C4-2B (cell line): ENCODE measurements around the gene CENPC.

ENCODE experiments used
- ZFX ChIP-seq: fragments of 450-650 bp; IDR thresholded peaks from 2 replicates; pipeline ENCODE4 v1.6.1; 2017
- TF ChIP-seq, protein P1 (sequence below): fragments of 450-650 bp; conservative IDR thresholded peaks from 2 replicates; pipeline ENCODE4 v1.5.1; 2017; ENCODE audit warnings: mild to moderate bottlenecking

DNA sequence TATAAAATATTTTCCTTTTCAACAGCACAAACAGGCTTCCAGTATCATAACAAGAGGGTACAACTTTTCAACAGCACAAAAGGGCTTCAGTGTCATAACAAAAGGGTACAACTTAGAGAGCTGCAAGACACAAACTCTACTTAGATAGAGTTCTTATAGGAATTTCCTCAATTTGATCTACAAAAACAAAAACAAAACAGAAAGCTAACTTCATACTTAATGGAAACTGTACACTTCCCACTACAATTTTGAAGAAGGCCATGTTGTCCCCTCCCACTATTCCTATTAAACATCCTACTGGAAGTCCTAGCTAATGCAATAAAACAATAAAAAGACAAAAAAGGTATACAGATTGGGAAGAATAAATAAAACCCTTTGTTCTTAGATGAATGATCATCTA lies 96.7 kb downstream of the CENPC start:
- TF ChIP-seq, protein P1, sequence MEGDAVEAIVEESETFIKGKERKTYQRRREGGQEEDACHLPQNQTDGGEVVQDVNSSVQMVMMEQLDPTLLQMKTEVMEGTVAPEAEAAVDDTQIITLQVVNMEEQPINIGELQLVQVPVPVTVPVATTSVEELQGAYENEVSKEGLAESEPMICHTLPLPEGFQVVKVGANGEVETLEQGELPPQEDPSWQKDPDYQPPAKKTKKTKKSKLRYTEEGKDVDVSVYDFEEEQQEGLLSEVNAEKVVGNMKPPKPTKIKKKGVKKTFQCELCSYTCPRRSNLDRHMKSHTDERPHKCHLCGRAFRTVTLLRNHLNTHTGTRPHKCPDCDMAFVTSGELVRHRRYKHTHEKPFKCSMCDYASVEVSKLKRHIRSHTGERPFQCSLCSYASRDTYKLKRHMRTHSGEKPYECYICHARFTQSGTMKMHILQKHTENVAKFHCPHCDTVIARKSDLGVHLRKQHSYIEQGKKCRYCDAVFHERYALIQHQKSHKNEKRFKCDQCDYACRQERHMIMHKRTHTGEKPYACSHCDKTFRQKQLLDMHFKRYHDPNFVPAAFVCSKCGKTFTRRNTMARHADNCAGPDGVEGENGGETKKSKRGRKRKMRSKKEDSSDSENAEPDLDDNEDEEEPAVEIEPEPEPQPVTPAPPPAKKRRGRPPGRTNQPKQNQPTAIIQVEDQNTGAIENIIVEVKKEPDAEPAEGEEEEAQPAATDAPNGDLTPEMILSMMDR = no peak
- no peak for TF ChIP-seq ZFX
